Smooth muscle cell (in vitro differentiated cells): ENCODE results near the gene TCAF1. TPM values are rescaled to one million over a fixed set of nuclear protein-coding genes. Genes with fewer than 3 reads are reported as not detected.
A peak's percentile ranks its signal among the peaks of the same experiment; 100 is the strongest.

Experiments used
- DNase-seq: peaks from one replicate; lab custom pipeline; 2025; ENCODE audit not compliant: unreplicated experiment; lab: John Stamatoyannopoulos, UW
- H2AFZ ChIP-seq: fragments of 200-600 bp; sonication (generic); 2 replicates; pipeline ENCODE4 v1.6.0; 2016; ENCODE audit warnings: antibody characterized with exemption, low read depth, mild to moderate bottlenecking
- H3F3A ChIP-seq: fragments of 200-600 bp; sonication (generic); 2 replicates; pipeline ENCODE4 v1.6.0; 2017; ENCODE audit warnings: antibody characterized with exemption, low read depth
- H3K27ac ChIP-seq: fragments of 200-600 bp; sonication (generic); 2 replicates; pipeline ENCODE4 v1.5.1; 2016; ENCODE audit warnings: low read depth, mild to moderate bottlenecking
- H3K27me3 ChIP-seq: fragments of 200-600 bp; sonication (generic); 2 replicates; pipeline ENCODE4 v1.6.1; 2016; ENCODE audit warnings: low read depth, mild to moderate bottlenecking
- H3K36me3 ChIP-seq: fragments of 200-600 bp; sonication (generic); 2 replicates; pipeline ENCODE4 v1.5.1; 2016; ENCODE audit warnings: low read depth
- H3K4me1 ChIP-seq: fragments of 200-600 bp; sonication (generic); 2 replicates; pipeline ENCODE4 v1.5.1; 2016; ENCODE audit warnings: low read depth
- H3K4me2 ChIP-seq: fragments of 200-600 bp; sonication (generic); 2 replicates; pipeline ENCODE4 v1.6.0; 2016; ENCODE audit warnings: mild to moderate bottlenecking
- H3K4me3 ChIP-seq: fragments of 200-600 bp; sonication (generic); 2 replicates; pipeline ENCODE4 v1.5.1; 2016; ENCODE audit warnings: mild to moderate bottlenecking
- H3K79me2 ChIP-seq: fragments of 200-600 bp; sonication (generic); 2 replicates; pipeline ENCODE4 v1.6.0; 2016; ENCODE audit warnings: low read depth, mild to moderate bottlenecking
- H3K9ac ChIP-seq: fragments of 200-600 bp; sonication (generic); 2 replicates; pipeline ENCODE4 v1.6.0; 2016; ENCODE audit warnings: low read depth
- H3K9me3 ChIP-seq: fragments of 200-600 bp; sonication (generic); replicated peaks from 2 replicates; pipeline ENCODE4 v1.5.1; 2016; ENCODE audit warnings: low read depth
- H4K20me1 ChIP-seq: fragments of 200-600 bp; sonication (generic); 2 replicates; pipeline ENCODE4 v1.6.0; 2016; ENCODE audit warnings: low read depth
- CTCF ChIP-seq: fragments of 200-600 bp; sonication (generic); IDR thresholded peaks from 2 replicates; pipeline ENCODE4 v1.5.1; 2017; ENCODE audit warnings: borderline replicate concordance, mild to moderate bottlenecking, antibody characterized with exemption; ENCODE audit not compliant: insufficient read depth, poor library complexity, severe bottlenecking
- WGBS: methylation state at CpG from one replicate; pipeline ENCODE4 v1.1.7; 2016; ENCODE audit warnings: low lambda C conversion rate; 5-methylcytosine and 5-hydroxymethylcytosine counted together
- polyA plus RNA-seq: library from polyadenylated mRNA; unstranded; fragments of >200 nt; fragmentation: Nextera tagmentation; extraction: Ambion mirVana; gene quantifications from 2 replicates; pipeline ENCODE4 v1.2.1, GENCODE V29; 2016
- total RNA-seq: library from RNA; depleted of rRNA; stranded (reverse); fragments of >200 nt; gene quantifications from 2 replicates; pipeline ENCODE4 v1.2.3, GENCODE V29; 2014

TCAF1 gene
- total and polyA plus RNA-seq, 2 experiments from 2014 or later, result 147 to 177 TPM

- Histone ChIP-seq H3F3A (peaks cover 6% of the 10 kb centered on the region), H3K9me3 (no peaks in the 10 kb centered on the region), H3K4me2 (peak within 1 kb of the TSS; percentile 70), H4K20me1 (no peaks in the 10 kb centered on the region), H2AFZ (no peak within 1 kb of the TSS), H3K9ac (peak within 1 kb of the TSS; percentile 79), H3K79me2 (no peaks in the 10 kb centered on the region), H3K27me3 (no peaks in the 10 kb centered on the region), H3K4me1 (peaks cover 4% of the 10 kb centered on the region), H3K36me3 (no peaks in the 10 kb centered on the region), H3K27ac (peak within 1 kb of the TSS; percentile 98), H3K4me3 (no peak within 1 kb of the TSS)
- WGBS, result 41% methylated on average over 3 of the region's 3 CpGs
- no peak for TF ChIP-seq CTCF
- DNase-seq, result no peak
Measured at GRCh38 chr7:143934526-143935325, 32.8 kb upstream of the TCAF1 start, which contains the start of gene OR2F2. Gene OR2F2 (plus strand): TSS chr7:143935233. CDS start chr7:143935233, 0 bp downstream.

GRCh38 chr7:143931739-143932138, 29.8 kb upstream of the TCAF1 start:
- H3K4me3 ChIP-seq, result no peak overlapping the region
- H3K9me3 ChIP-seq, result no peaks in the 10 kb centered on the region
- peaks cover 4% of the 10 kb centered on the region for H3K4me1 ChIP-seq
- peak overlapping the region; percentile 52 for H3K27ac ChIP-seq
- TF ChIP-seq CTCF, result no peak
- no peak for DNase-seq
- H3K79me2 ChIP-seq, result no peaks in the 10 kb centered on the region
- H3F3A ChIP-seq, result peaks cover 6% of the 10 kb centered on the region
- H2AFZ ChIP-seq, result no peak overlapping the region
- H4K20me1 ChIP-seq, result no peaks in the 10 kb centered on the region
- no peaks in the 10 kb centered on the region for H3K36me3 ChIP-seq
- H3K27me3 ChIP-seq, result no peaks in the 10 kb centered on the region
- H3K9ac ChIP-seq, result no peak overlapping the region
- H3K4me2 ChIP-seq, result peak overlapping the region; percentile 46

GRCh38 chr7:143929224-143929920, 27.4 kb upstream of the TCAF1 start:
- WGBS, result 100% methylated on average over 1 of the region's 1 CpG
- Histone ChIP-seq H3K9ac (no peak overlapping the region), H3K4me1 (no peaks in the 10 kb centered on the region), H2AFZ (no peak overlapping the region), H3K27me3 (no peaks in the 10 kb centered on the region), H3K27ac (no peak overlapping the region), H4K20me1 (no peaks in the 10 kb centered on the region), H3K4me3 (no peak overlapping the region), H3F3A (no peaks in the 10 kb centered on the region), H3K36me3 (no peaks in the 10 kb centered on the region), H3K9me3 (no peaks in the 10 kb centered on the region), H3K4me2 (no peak overlapping the region), H3K79me2 (no peaks in the 10 kb centered on the region)
- DNase-seq, result no peak
- TF ChIP-seq CTCF, result no peak
